ENCODE results near the gene FREY1. TPM values are rescaled to one million over a fixed set of nuclear protein-coding genes. Genes with fewer than 3 reads are reported as not detected.

FREY1 gene
- total RNA-seq, 2 donors from 2014 or later, result 0.55 to 0.82 TPM

DNA sequence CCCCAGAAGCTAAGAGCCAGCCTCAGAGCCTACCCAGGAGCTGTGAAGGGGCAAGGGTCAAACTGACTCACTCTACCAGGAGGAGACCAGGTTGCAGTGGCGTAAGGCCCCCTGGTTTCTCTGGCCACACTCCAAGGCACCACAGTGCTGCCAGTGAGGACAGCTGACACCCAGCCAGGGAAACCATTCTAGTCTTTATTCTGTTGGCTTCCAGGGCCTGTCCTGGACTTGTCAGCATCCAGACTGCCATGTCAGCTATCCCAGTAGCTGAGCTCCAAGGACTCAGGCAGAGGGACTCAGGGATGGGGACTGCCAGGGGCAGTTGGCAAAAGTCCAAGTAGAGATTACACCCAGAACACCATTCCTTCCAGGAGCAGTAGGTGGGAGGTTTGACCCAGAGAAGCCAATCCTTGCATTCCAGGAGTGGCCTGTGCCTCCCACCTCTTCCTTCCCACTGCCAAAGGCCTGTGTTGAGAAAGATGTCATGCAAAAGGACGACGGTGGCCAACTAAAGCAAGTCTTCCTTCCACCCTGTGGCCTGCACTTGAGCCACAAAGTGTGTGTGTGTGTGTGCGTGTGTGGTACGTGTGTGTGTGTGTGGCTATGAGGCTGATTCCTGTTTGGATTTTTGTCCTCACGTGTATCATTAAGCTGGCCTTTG, 25.2 kb downstream of the FREY1 start:
- no peak for DNase-seq (ENCODE audit: low spot score)
- H3K27ac ChIP-seq, result no peak overlapping the region

GRCh38 chr11:45880772-45881570, 26.1 kb downstream of the FREY1 start:
- Histone ChIP-seq H3K4me1 (peaks cover 0 to 13% of the 10 kb centered on the region in 2 donors), H3K4me3 (no peak overlapping the region), H3K9me3 (no peaks in the 10 kb centered on the region), H3K36me3 (peaks cover 60% of the 10 kb centered on the region), H3K27me3 (no peaks in the 10 kb centered on the region), H3K27ac (no peak overlapping the region)
- no peak for DNase-seq (ENCODE audit: low spot score)
- TF ChIP-seq CTCF (IDR thresholded peaks at IDR 0.05), result no peak

More for the DNA sequence above, 25.2 kb downstream of the FREY1 start:
- H3K4me3 ChIP-seq, result no peak overlapping the region
- no peak for TF ChIP-seq CTCF (IDR thresholded peaks at IDR 0.05)
- peaks cover 0 to 14% of the 10 kb centered on the region in 2 donors for H3K4me1 ChIP-seq
- no peaks in the 10 kb centered on the region for H3K9me3 ChIP-seq
- peaks cover 52% of the 10 kb centered on the region for H3K36me3 ChIP-seq
- no peaks in the 10 kb centered on the region for H3K27me3 ChIP-seq

DNA sequence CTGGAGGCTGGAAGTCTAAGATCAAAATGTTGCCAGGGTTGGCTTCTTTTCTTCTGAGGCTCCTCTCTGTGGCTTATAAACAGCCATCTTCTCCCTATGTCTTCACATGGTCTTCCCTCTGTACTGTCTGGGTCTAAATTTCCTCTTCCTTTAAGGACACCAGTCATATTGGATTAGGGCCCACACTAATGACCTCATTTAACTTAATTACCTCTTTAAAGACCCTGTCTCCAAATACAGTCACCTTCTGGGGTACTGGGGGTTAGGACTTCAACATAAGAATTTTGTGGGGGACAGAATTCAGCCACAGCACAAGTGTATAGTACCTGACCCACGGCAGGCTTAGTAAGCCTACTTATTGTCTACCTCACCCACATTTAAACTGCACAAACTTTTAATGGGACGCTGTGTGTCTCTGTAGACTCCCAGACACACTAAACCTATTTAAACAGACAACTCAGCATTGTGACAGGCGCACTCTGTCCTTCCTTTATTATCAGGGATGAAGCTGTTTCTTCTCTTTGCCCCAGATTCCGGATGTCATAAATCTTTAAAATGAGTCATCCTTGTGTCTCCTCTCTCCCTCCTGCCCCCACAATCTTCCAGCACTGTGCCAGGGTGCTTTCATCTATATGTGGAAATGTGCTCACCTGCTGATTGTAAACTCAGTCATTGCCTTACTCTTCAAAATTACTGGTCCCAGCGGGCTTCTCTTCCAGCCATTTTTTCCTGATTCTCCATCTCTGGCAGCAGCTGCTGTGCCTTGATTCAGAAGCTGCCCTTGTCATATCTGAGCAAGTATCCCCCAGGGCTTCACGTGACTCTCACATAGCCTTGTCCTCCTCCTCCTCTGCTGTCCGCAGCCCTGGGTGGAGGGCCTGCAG, 27.0 kb downstream of the FREY1 start:
- H3K4me3 ChIP-seq, result no peak overlapping the region
- no peak overlapping the region for H3K27ac ChIP-seq
- DNase-seq (ENCODE audit: low spot score), result no peak
- no peaks in the 10 kb centered on the region for H3K27me3 ChIP-seq
- no peaks in the 10 kb centered on the region for H3K9me3 ChIP-seq
- TF ChIP-seq CTCF (IDR thresholded peaks at IDR 0.05), result no peak
- H3K36me3 ChIP-seq, result peaks cover 62% of the 10 kb centered on the region
- H3K4me1 ChIP-seq, result peaks cover 0 to 9% of the 10 kb centered on the region in 2 donors

- Histone ChIP-seq H3K4me1 (peaks cover 0 to 9% of the 10 kb centered on the region in 2 donors), H3K27me3 (no peaks in the 10 kb centered on the region), H3K36me3 (peaks cover 78% of the 10 kb centered on the region), H3K9me3 (no peaks in the 10 kb centered on the region), H3K27ac (no peak overlapping the region), H3K4me3 (no peak overlapping the region)
- TF ChIP-seq CTCF (IDR thresholded peaks at IDR 0.05), result no peak
- DNase-seq (ENCODE audit: low spot score), result no peak
Observed at GRCh38 chr11:45877845-45878244, 29.2 kb downstream of the FREY1 start.

DNA sequence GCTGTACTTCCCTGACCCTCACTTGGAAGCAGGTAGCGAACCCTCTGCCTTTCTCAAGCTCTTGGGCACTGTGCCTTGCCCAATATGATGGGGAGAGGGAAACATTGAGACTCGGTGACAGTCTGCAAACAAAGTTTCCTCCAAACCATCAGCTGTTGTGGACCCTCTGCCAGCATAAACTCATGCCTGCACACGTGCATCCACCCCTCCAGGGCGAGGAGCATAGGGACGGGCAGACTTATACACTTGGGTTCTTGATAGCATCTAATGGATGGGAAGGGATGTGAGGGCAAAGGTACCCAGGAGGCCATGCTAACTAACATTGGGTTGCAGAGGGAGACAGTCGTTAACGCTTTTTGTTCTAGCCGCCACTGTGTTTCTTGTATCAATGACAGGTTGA, 29.9 kb downstream of the FREY1 start:
- Histone ChIP-seq H3K36me3 (peaks cover 77% of the 10 kb centered on the region), H3K27me3 (no peaks in the 10 kb centered on the region), H3K9me3 (no peaks in the 10 kb centered on the region), H3K27ac (no peak overlapping the region), H3K4me3 (no peak overlapping the region), H3K4me1 (peaks cover 0 to 9% of the 10 kb centered on the region in 2 donors)
- no peak for TF ChIP-seq CTCF (IDR thresholded peaks at IDR 0.05)
- DNase-seq (ENCODE audit: low spot score), result no peak
